ENCODE measurements around the gene TP53I13.

Gene TP53I13

GRCh38 chr17:29563816-29564215 lies 4.7 kb upstream of the TP53I13 start:
- H3K36me3 ChIP-seq (ENCODE audit: control insufficient read depth, insufficient read depth, low read length): peaks cover 7% of the 10 kb centered on the region
- no peak for TF ChIP-seq CTCF (IDR thresholded peaks at IDR 0.05; ENCODE audit: insufficient read depth, low read length, poor library complexity, severe bottlenecking)
- H3K4me3 ChIP-seq (replicated peaks; ENCODE audit: low read depth, low read length): no peak overlapping the region
- no peak for DNase-seq (ENCODE audit: extremely low read depth, insufficient read length)
- H3K27me3 ChIP-seq (replicated peaks; ENCODE audit: control insufficient read depth, insufficient read depth, low read length): no peaks in the 10 kb centered on the region

- Histone ChIP-seq H3K4me3 (replicated peaks; ENCODE audit: low read depth, low read length) (peak overlapping the region; percentile 72), H3K36me3 (ENCODE audit: control insufficient read depth, insufficient read depth, low read length) (peaks cover 7% of the 10 kb centered on the region), H3K27me3 (replicated peaks; ENCODE audit: control insufficient read depth, insufficient read depth, low read length) (no peaks in the 10 kb centered on the region)
- peak; percentile 44 for TF ChIP-seq CTCF (IDR thresholded peaks at IDR 0.05; ENCODE audit: insufficient read depth, low read length, poor library complexity, severe bottlenecking)
- DNase-seq (ENCODE audit: extremely low read depth, insufficient read length): peak; percentile 83
Measured at GRCh38 chr17:29565643-29566472, 2.6 kb upstream of the TP53I13 start.

GRCh38 chr17:29566473-29567303 lies 1.8 kb upstream of the TP53I13 start, which contains the start of gene ABHD15:
Gene ABHD15 (minus strand): TSS chr17:29567037. CDS start chr17:29566966, 71 bp downstream.
- peak; percentile 80 for DNase-seq (ENCODE audit: extremely low read depth, insufficient read length)
- no peak for TF ChIP-seq CTCF (IDR thresholded peaks at IDR 0.05; ENCODE audit: insufficient read depth, low read length, poor library complexity, severe bottlenecking)
- Histone ChIP-seq H3K36me3 (ENCODE audit: control insufficient read depth, insufficient read depth, low read length) (peaks cover 7% of the 10 kb centered on the region), H3K27me3 (replicated peaks; ENCODE audit: control insufficient read depth, insufficient read depth, low read length) (no peaks in the 10 kb centered on the region), H3K4me3 (replicated peaks; ENCODE audit: low read depth, low read length) (peak within 1 kb of the TSS; percentile 72)

GRCh38 chr17:29567304-29567553 lies 1.3 kb upstream of the TP53I13 start:
- no peaks in the 10 kb centered on the region for H3K27me3 ChIP-seq (replicated peaks; ENCODE audit: control insufficient read depth, insufficient read depth, low read length)
- DNase-seq (ENCODE audit: extremely low read depth, insufficient read length): no peak
- H3K36me3 ChIP-seq (ENCODE audit: control insufficient read depth, insufficient read depth, low read length): peaks cover 3% of the 10 kb centered on the region
- H3K4me3 ChIP-seq (replicated peaks; ENCODE audit: low read depth, low read length): peak overlapping the region; percentile 72
- TF ChIP-seq CTCF (IDR thresholded peaks at IDR 0.05; ENCODE audit: insufficient read depth, low read length, poor library complexity, severe bottlenecking): no peak

- peak; percentile 88 for DNase-seq (ENCODE audit: extremely low read depth, insufficient read length)
- TF ChIP-seq CTCF (IDR thresholded peaks at IDR 0.05; ENCODE audit: insufficient read depth, low read length, poor library complexity, severe bottlenecking): peak; percentile 68
- Histone ChIP-seq H3K4me3 (replicated peaks; ENCODE audit: low read depth, low read length) (peak overlapping the region; percentile 72), H3K36me3 (ENCODE audit: control insufficient read depth, insufficient read depth, low read length) (peaks cover 2% of the 10 kb centered on the region), H3K27me3 (replicated peaks; ENCODE audit: control insufficient read depth, insufficient read depth, low read length) (no peaks in the 10 kb centered on the region)
Measured at GRCh38 chr17:29567554-29568330, 759 bp upstream of the TP53I13 start.
